Lung (tissue), 12 donors: ENCODE measurements around the gene CIDEA. TPM values are rescaled to one million over a fixed set of nuclear protein-coding genes. Genes with fewer than 3 reads are reported as not detected.

Experiments
- ATAC-seq: fragments of 200-7000 bp; cut with Tn5 transposase; one replicate; pipeline ENCODE4 v1.9.1; 2020; ENCODE audit warnings: moderate number of reproducible peaks; ENCODE audit not compliant: insufficient read depth, low FRiP score
- DNase-seq, 3 donors: peaks; one replicate each; pipeline ENCODE4 v3.0.0-alpha.2; 2013 to 2017
- H3K27ac ChIP-seq, 2 donors: one replicate each; pipeline ENCODE4 v1.5.1; 2013; ENCODE audit warnings: mild to moderate bottlenecking in 2 of 2, moderate library complexity in 2 of 2, control low read depth in 1 of 2, inconsistent platforms in 1 of 2, low read depth in 1 of 2, low read length in 1 of 2
- H3K27me3 ChIP-seq, 3 donors: one replicate each; pipeline ENCODE4 v1.5.1; 2013; ENCODE audit warnings: low read length in 2 of 3; ENCODE audit not compliant: control insufficient read depth in 3 of 3, insufficient read depth in 3 of 3
- H3K36me3 ChIP-seq, 4 donors: one replicate each; pipeline ENCODE4 v1.5.1; 2013; ENCODE audit warnings: low read length in 4 of 4, mild to moderate bottlenecking in 1 of 4, moderate library complexity in 1 of 4; ENCODE audit not compliant: control insufficient read depth in 4 of 4, insufficient read depth in 4 of 4
- H3K4me1 ChIP-seq, 5 donors: one replicate each; pipeline ENCODE4 v1.5.1; 2013; ENCODE audit warnings: low read length in 5 of 5, mild to moderate bottlenecking in 2 of 5, moderate library complexity in 1 of 5; ENCODE audit not compliant: control insufficient read depth in 5 of 5, insufficient read depth in 5 of 5
- H3K4me3 ChIP-seq: one replicate; pipeline ENCODE4 v1.5.1; 2013; ENCODE audit warnings: mild to moderate bottlenecking, control low read depth, moderate library complexity
- H3K9ac ChIP-seq, 2 donors: one replicate each; pipeline ENCODE4 v1.5.1; 2013; ENCODE audit warnings: low read length in 2 of 2, control low read depth in 1 of 2; ENCODE audit not compliant: insufficient read depth in 1 of 2
- H3K9me3 ChIP-seq, 4 donors: one replicate each; pipeline ENCODE4 v1.5.1; 2013; ENCODE audit warnings: low read length in 3 of 4, mild to moderate bottlenecking in 1 of 4, moderate library complexity in 1 of 4; ENCODE audit not compliant: control insufficient read depth in 4 of 4, insufficient read depth in 3 of 4
- WGBS, 2 donors: extraction: QIAGEN DNeasy Blood & Tissue Kit; methylation state at CpG; one replicate each; pipeline ENCODE4 v1.1.7; 2013; 5-methylcytosine and 5-hydroxymethylcytosine counted together
- polyA plus RNA-seq, 2 donors: library from polyadenylated mRNA; stranded (reverse); fragments of 200-250 nt; gene quantifications; one replicate each; pipeline ENCODE4 v1.2.1, GENCODE V29; 2013
- total RNA-seq, 2 donors: library from RNA; depleted of rRNA in 1 of 2; stranded (reverse); fragments of >200 nt in 1 of 2; gene quantifications; one replicate each; pipeline ENCODE4 v1.2.1, GENCODE V29; 2014 to 2021
- TF ChIP-seq, protein P1 (sequence below): IDR thresholded peaks from 2 replicates; pipeline ENCODE4 v1.5.1; 2012; ENCODE audit warnings: mild to moderate bottlenecking; ENCODE audit errors: control extremely low read depth, extremely low read depth
- donor health status: control.
- donor health status: control.
- donor health status: Bipolar disorder and iron deficiency.
- donor health status: healthy.
- donor health status: DM: yes; HTN: yes; CAD: no.

The CIDEA gene
- total and polyA plus RNA-seq, 4 donors: 1.2 TPM; not detected in 3

DNA sequence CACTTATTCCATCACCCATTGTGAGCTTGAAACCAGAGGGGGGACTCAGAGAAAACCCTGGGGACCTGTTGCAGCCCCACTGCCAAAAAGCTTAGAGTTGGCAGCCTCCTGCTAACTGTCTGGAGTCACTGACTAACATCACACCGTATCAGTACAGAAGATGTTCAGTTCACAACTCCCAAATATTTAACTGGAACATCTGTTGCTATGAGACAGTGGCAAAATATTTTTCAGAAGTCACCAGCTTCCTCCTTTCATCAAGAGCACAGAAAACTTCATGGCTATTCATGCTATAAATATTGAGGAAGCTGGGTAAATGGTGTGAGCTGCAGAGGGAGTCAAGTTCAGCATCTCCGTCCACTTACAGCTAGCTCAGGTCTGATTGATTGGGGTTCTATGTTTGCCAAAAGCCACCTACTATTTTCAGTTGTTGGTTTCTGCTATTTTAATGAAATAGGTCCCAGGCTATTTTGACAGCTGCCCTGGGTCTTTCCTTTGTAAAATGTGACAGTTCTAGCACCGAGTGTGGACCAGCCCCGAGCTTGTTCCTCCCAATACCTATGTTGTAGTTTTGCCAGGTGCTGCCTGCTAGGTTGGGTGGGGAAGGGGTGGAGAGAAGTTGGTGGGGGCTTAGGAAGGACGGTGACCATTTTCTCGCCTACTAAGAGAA is 63.6 kb downstream of the CIDEA start:
- Histone ChIP-seq H3K9ac (no peak overlapping the region), H3K9me3 (no peaks in the 10 kb centered on the region), H3K36me3 (peaks cover 5 to 24% (median 13%) of the 10 kb centered on the region in 4 donors), H3K27me3 (no peaks in the 10 kb centered on the region), H3K4me3 (no peak overlapping the region), H3K27ac (peak overlapping the region; percentile 22 to 70), H3K4me1 (peaks cover 0 to 33% (median 0%) of the 10 kb centered on the region in 5 donors)
- DNase-seq: peak in 2 of 3 donors; percentile 19 to 26
- ATAC-seq: peak; percentile 51
- TF ChIP-seq, protein P1, sequence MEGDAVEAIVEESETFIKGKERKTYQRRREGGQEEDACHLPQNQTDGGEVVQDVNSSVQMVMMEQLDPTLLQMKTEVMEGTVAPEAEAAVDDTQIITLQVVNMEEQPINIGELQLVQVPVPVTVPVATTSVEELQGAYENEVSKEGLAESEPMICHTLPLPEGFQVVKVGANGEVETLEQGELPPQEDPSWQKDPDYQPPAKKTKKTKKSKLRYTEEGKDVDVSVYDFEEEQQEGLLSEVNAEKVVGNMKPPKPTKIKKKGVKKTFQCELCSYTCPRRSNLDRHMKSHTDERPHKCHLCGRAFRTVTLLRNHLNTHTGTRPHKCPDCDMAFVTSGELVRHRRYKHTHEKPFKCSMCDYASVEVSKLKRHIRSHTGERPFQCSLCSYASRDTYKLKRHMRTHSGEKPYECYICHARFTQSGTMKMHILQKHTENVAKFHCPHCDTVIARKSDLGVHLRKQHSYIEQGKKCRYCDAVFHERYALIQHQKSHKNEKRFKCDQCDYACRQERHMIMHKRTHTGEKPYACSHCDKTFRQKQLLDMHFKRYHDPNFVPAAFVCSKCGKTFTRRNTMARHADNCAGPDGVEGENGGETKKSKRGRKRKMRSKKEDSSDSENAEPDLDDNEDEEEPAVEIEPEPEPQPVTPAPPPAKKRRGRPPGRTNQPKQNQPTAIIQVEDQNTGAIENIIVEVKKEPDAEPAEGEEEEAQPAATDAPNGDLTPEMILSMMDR: no peak
- 51 to 58% methylated on average over 6 of the region's 6 CpGs for WGBS, 2 donors

DNA sequence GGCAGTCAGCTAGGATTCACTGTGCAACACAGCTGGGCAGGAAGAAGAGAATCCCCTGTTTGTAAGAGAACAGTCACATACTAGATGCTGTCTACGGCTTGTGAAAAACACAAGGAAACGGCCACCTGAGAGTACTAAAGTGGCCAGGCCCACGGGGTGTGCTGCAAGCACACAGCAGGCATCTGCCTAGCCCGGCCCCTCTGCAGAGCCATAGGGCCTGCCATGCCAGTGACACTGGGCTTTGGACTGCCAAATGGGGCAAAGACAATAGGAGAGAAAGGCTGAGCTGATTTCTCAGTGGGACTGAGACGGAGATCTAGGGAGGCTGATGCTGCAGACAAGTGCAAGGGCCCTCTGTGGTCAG is 64.2 kb downstream of the CIDEA start:
- TF ChIP-seq, protein P1: no peak
- Histone ChIP-seq H3K36me3 (peaks cover 7 to 24% (median 14%) of the 10 kb centered on the region in 4 donors), H3K4me1 (peaks cover 0 to 32% (median 0%) of the 10 kb centered on the region in 5 donors), H3K27me3 (no peaks in the 10 kb centered on the region), H3K27ac (peak overlapping the region; percentile 1 to 70), H3K9ac (no peak overlapping the region), H3K4me3 (no peak overlapping the region), H3K9me3 (no peaks in the 10 kb centered on the region)
- 40 to 51% methylated on average over 5 of the region's 5 CpGs for WGBS, 2 donors
- ATAC-seq (no peak), DNase-seq (no peak)

DNA sequence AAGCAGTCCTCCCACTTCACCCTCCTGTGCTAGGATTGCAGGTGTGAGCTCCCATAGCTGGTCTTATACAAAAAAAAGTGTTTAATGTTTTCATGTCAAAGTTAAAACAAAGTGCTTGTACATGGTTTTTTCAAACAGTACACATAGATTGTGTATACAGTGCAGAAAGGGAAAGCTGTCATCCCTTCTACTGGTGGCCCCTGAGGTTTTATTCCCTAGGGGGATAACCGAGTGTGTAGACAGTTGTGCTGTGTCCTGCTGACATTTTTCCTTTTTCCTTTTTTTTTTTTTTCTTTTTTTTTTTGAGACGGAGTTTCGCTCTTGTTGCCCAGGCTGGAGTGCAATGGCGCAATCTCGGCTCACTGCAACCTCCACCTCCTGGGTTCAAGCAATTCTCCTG is 64.7 kb downstream of the CIDEA start:
- TF ChIP-seq, protein P1: no peak
- H3K4me3 ChIP-seq: no peak overlapping the region
- DNase-seq (no peak), ATAC-seq (no peak)
- H3K9me3 ChIP-seq: no peaks in the 10 kb centered on the region
- no peaks in the 10 kb centered on the region for H3K27me3 ChIP-seq
- WGBS, 2 donors: 55 to 72% methylated on average over 4 to 5 of the region's 5 CpGs
- no peak overlapping the region for H3K9ac ChIP-seq
- H3K4me1 ChIP-seq: peaks cover 0 to 27% (median 0%) of the 10 kb centered on the region in 5 donors
- peaks cover 7 to 20% (median 13%) of the 10 kb centered on the region in 4 donors for H3K36me3 ChIP-seq
- no peak overlapping the region for H3K27ac ChIP-seq
